ENCODE measurements around the gene HAVCR2. TPM values are rescaled to one million over a fixed set of nuclear protein-coding genes. Genes with fewer than 3 reads are reported as not detected.
"Not testable (repeated sequence)": the region's sequence is repeated elsewhere in the genome, so short reads cannot be mapped to it uniquely, and the experiment has no call there.

Gene HAVCR2
- total RNA-seq, 2 donors from 2014 or later = 1.8 to 2.8 TPM

- DNase-seq (ENCODE audit: low spot score) = no peak
- no peaks in the 10 kb centered on the region for H3K9me3 ChIP-seq
- H3K27ac ChIP-seq = no peak overlapping the region
- no peaks in the 10 kb centered on the region for H3K36me3 ChIP-seq
- intact Hi-C loops (cut with DNase I) = no loop called here
- H3K4me1 ChIP-seq (replicated peaks) = no peaks in the 10 kb centered on the region
- H3K4me3 ChIP-seq = no peak overlapping the region
- H3K27me3 ChIP-seq (replicated peaks; ENCODE audit: insufficient read depth) = no peaks in the 10 kb centered on the region
- WGBS = 94% methylated on average over 5 of the region's 5 CpGs
- TF ChIP-seq POLR2A (IDR thresholded peaks at IDR 0.05) (no peak), POLR2AphosphoS5 (IDR thresholded peaks at IDR 0.05) (no peak)
- TF ChIP-seq, protein P1, sequence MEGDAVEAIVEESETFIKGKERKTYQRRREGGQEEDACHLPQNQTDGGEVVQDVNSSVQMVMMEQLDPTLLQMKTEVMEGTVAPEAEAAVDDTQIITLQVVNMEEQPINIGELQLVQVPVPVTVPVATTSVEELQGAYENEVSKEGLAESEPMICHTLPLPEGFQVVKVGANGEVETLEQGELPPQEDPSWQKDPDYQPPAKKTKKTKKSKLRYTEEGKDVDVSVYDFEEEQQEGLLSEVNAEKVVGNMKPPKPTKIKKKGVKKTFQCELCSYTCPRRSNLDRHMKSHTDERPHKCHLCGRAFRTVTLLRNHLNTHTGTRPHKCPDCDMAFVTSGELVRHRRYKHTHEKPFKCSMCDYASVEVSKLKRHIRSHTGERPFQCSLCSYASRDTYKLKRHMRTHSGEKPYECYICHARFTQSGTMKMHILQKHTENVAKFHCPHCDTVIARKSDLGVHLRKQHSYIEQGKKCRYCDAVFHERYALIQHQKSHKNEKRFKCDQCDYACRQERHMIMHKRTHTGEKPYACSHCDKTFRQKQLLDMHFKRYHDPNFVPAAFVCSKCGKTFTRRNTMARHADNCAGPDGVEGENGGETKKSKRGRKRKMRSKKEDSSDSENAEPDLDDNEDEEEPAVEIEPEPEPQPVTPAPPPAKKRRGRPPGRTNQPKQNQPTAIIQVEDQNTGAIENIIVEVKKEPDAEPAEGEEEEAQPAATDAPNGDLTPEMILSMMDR (IDR thresholded peaks at IDR 0.05) = no peak
Observed at GRCh38 chr5:157047898-157048297, 60.9 kb downstream of the HAVCR2 start.

- H3K27me3 ChIP-seq (replicated peaks; ENCODE audit: insufficient read depth); H3K36me3 ChIP-seq; H3K9me3 ChIP-seq; H3K27ac ChIP-seq; H3K4me3 ChIP-seq; DNase-seq (ENCODE audit: low spot score); intact Hi-C loops (cut with DNase I); H3K4me1 ChIP-seq (replicated peaks): not testable (repeated sequence)
- WGBS = 90% methylated on average over 4 of the region's 4 CpGs
Observed at GRCh38 chr5:157047016-157047415, 61.8 kb downstream of the HAVCR2 start.

DNA sequence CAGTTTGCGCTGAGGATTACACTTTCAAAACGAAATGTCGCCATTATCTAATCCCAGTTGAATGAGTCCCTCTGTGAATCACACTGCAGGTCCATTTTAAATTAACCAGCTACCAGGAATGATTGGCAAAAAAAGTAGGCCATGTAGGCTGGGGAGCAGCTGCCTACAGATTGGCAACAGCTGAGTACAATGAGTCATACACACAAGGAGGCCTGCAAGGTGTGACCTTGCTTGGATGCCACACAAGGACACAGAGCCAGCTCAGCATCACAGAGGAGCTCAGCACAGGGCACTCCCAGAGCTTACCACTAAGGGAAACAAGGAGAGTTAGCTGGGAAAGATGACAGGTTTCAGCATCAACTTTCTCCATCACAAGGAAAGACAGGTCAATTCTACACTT, 62.8 kb downstream of the HAVCR2 start:
- Histone ChIP-seq H3K27me3 (replicated peaks; ENCODE audit: insufficient read depth) (no peaks in the 10 kb centered on the region), H3K36me3 (no peaks in the 10 kb centered on the region), H3K4me1 (replicated peaks) (no peaks in the 10 kb centered on the region), H3K9me3 (no peaks in the 10 kb centered on the region), H3K4me3 (no peak overlapping the region), H3K27ac (no peak overlapping the region)
- DNase-seq (ENCODE audit: low spot score) = no peak
- no peak for TF ChIP-seq POLR2AphosphoS5 (IDR thresholded peaks at IDR 0.05)
- TF ChIP-seq, protein P1 (IDR thresholded peaks at IDR 0.05) = no peak
- TF ChIP-seq POLR2A (IDR thresholded peaks at IDR 0.05) = no peak
- 90% methylated on average over 3 of the region's 3 CpGs for WGBS
- intact Hi-C loops (cut with DNase I) = no loop called here

GRCh38 chr5:157045601-157046000, 63.2 kb downstream of the HAVCR2 start:
- TF ChIP-seq POLR2A (IDR thresholded peaks at IDR 0.05) (no peak), POLR2AphosphoS5 (IDR thresholded peaks at IDR 0.05) (no peak)
- TF ChIP-seq, protein P1 (IDR thresholded peaks at IDR 0.05) = no peak
- no peak overlapping the region for H3K27ac ChIP-seq
- H3K4me1 ChIP-seq (replicated peaks) = no peaks in the 10 kb centered on the region
- no peaks in the 10 kb centered on the region for H3K27me3 ChIP-seq (replicated peaks; ENCODE audit: insufficient read depth)
- 62% methylated on average over 3 of the region's 3 CpGs for WGBS
- no peaks in the 10 kb centered on the region for H3K9me3 ChIP-seq
- no peak overlapping the region for H3K4me3 ChIP-seq
- H3K36me3 ChIP-seq = no peaks in the 10 kb centered on the region
- no peak for DNase-seq (ENCODE audit: low spot score)
- intact Hi-C loops (cut with DNase I) = no loop called here

GRCh38 chr5:157038568-157039187, 70.2 kb downstream of the HAVCR2 start:
- TF ChIP-seq, protein P1 (IDR thresholded peaks at IDR 0.05) = no peak
- TF ChIP-seq POLR2AphosphoS5 (IDR thresholded peaks at IDR 0.05) (no peak), POLR2A (IDR thresholded peaks at IDR 0.05) (no peak)
- 88% methylated on average over 5 of the region's 5 CpGs for WGBS

More at GRCh38 chr5:157038568-157039187, 70.2 kb downstream of the HAVCR2 start:
- H3K4me1 ChIP-seq (replicated peaks) = no peaks in the 10 kb centered on the region
- no peak overlapping the region for H3K27ac ChIP-seq
- no peaks in the 10 kb centered on the region for H3K9me3 ChIP-seq
- H3K4me3 ChIP-seq = no peak overlapping the region
- H3K27me3 ChIP-seq (replicated peaks; ENCODE audit: insufficient read depth) = no peaks in the 10 kb centered on the region
- H3K36me3 ChIP-seq = no peaks in the 10 kb centered on the region
- no peak for DNase-seq (ENCODE audit: low spot score)
- intact Hi-C loops (cut with DNase I) = no loop called here

Other genes with a start within 250 kb of the HAVCR2 start
- gene TIMD4, start 145.8 kb downstream of the HAVCR2 start, total RNA-seq = 1 to 10 TPM; 1.2 to 7.5 TPM
- 1 to 10 TPM in 1 of 2 donors, not detected in 1; 1.6 TPM for gene HAVCR1, start 49.9 kb downstream of the HAVCR2 start, total RNA-seq
- 10 to 100 TPM; 10.7 to 11.1 TPM for gene MED7, start 33.8 kb upstream of the HAVCR2 start, total RNA-seq
- gene GARIN3, start 57.2 kb upstream of the HAVCR2 start, total RNA-seq = under 1 TPM in 1 of 2 donors, not detected in 1; 0.97 TPM
- gene ITK, start 71.8 kb upstream of the HAVCR2 start, total RNA-seq = 1 to 10 TPM; 2.2 to 5.6 TPM
- 10 to 100 TPM; 17.8 to 25.2 TPM for gene CYFIP2, start 157.1 kb upstream of the HAVCR2 start, total RNA-seq

Measured in prostate gland (tissue), 2 donors.